ENCODE results near the gene UBL3. TPM values are rescaled to one million over a fixed set of nuclear protein-coding genes. Genes with fewer than 3 reads are reported as not detected.

UBL3 gene
- total RNA-seq, 2 experiments from 2014 or later: 17.3 to 17.8 TPM

GRCh38 chr13:29819143-29819542 lies 31.3 kb downstream of the UBL3 start:
- Mint-ChIP-seq H3K27me3 (no peaks in the 10 kb centered on the region), H3K9me3 (no peaks in the 10 kb centered on the region), H3K4me3 (no peak overlapping the region), H3K27ac (no peak overlapping the region), H3K36me3 (ENCODE audit: low read depth) (peaks cover 2% of the 10 kb centered on the region), H3K4me1 (peaks cover 20% of the 10 kb centered on the region)
- POLR2A ChIA-PET: no interaction called here
- CTCF ChIA-PET: interaction anchor here (1.3 kb wide), 1 partner anchor 28 kb away, joined by 3 read pairs; no protein-coding TSS in a partner anchor
- DNase-seq: no peak

- H3K27ac Mint-ChIP-seq: peak overlapping the region; percentile 3
- DNase-seq: no peak
- peaks cover 2% of the 10 kb centered on the region for H3K36me3 Mint-ChIP-seq (ENCODE audit: low read depth)
- ChIA-PET POLR2A (interaction anchor here (0.6 to 1.0 kb wide), 2 partner anchors 118 to 265 kb away, joined by 3 to 4 read pairs; no protein-coding TSS in a partner anchor), CTCF (no interaction called here)
- H3K9me3 Mint-ChIP-seq: no peaks in the 10 kb centered on the region
- H3K4me3 Mint-ChIP-seq: no peak overlapping the region
- peaks cover 20% of the 10 kb centered on the region for H3K4me1 Mint-ChIP-seq
- no peaks in the 10 kb centered on the region for H3K27me3 Mint-ChIP-seq
These were observed 32.6 kb downstream of the UBL3 start for GRCh38 chr13:29817604-29818378.

GRCh38 chr13:29816715-29817114 lies 33.7 kb downstream of the UBL3 start:
- ChIA-PET CTCF (no interaction called here), POLR2A (no interaction called here)
- Mint-ChIP-seq H3K4me3 (no peak overlapping the region), H3K4me1 (peaks cover 20% of the 10 kb centered on the region), H3K9me3 (no peaks in the 10 kb centered on the region), H3K36me3 (ENCODE audit: low read depth) (peaks cover 2% of the 10 kb centered on the region), H3K27ac (no peak overlapping the region), H3K27me3 (no peaks in the 10 kb centered on the region)
- DNase-seq: no peak

- ChIA-PET POLR2A (no interaction called here), CTCF (interaction anchor here (1.4 kb wide), 1 partner anchor 300 kb away, joined by 3 read pairs; no protein-coding TSS in a partner anchor)
- Mint-ChIP-seq H3K4me1 (peaks cover 20% of the 10 kb centered on the region), H3K27me3 (no peaks in the 10 kb centered on the region), H3K9me3 (no peaks in the 10 kb centered on the region), H3K27ac (no peak overlapping the region), H3K36me3 (ENCODE audit: low read depth) (no peaks in the 10 kb centered on the region), H3K4me3 (no peak overlapping the region)
- DNase-seq: no peak
These were observed 35.1 kb downstream of the UBL3 start for GRCh38 chr13:29815336-29815735.

- DNase-seq: no peak
- ChIA-PET POLR2A (interaction anchor here (1.5 kb wide), 1 partner anchor 10 kb away, joined by 3 read pairs; no protein-coding TSS in a partner anchor), CTCF (no interaction called here)
- Mint-ChIP-seq H3K4me3 (no peak overlapping the region), H3K27ac (no peak overlapping the region), H3K36me3 (ENCODE audit: low read depth) (no peaks in the 10 kb centered on the region), H3K9me3 (no peaks in the 10 kb centered on the region), H3K4me1 (peaks cover 3% of the 10 kb centered on the region), H3K27me3 (no peaks in the 10 kb centered on the region)
These were observed 39.5 kb downstream of the UBL3 start for GRCh38 chr13:29810898-29811297.

GRCh38 chr13:29810145-29810742 lies 40.2 kb downstream of the UBL3 start:
- Mint-ChIP-seq H3K4me3 (no peak overlapping the region), H3K27ac (no peak overlapping the region), H3K36me3 (ENCODE audit: low read depth) (no peaks in the 10 kb centered on the region), H3K4me1 (peaks cover 3% of the 10 kb centered on the region), H3K27me3 (no peaks in the 10 kb centered on the region), H3K9me3 (no peaks in the 10 kb centered on the region)
- ChIA-PET POLR2A (interaction anchor here (1.5 kb wide), 1 partner anchor 9 kb away, joined by 3 read pairs; no protein-coding TSS in a partner anchor), CTCF (no interaction called here)
- no peak for DNase-seq

GRCh38 chr13:29808264-29808663 lies 42.2 kb downstream of the UBL3 start:
- ChIA-PET POLR2A (no interaction called here), CTCF (interaction anchor here (0.8 to 1.6 kb wide), 2 partner anchors 301 to 307 kb away, joined by 3 to 4 read pairs; no protein-coding TSS in a partner anchor)

GRCh38 chr13:29805994-29806979 lies 44.1 kb downstream of the UBL3 start:
- no peak overlapping the region for H3K27ac Mint-ChIP-seq
- CTCF ChIA-PET: interaction anchor here (1.1 to 1.6 kb wide), 2 partner anchors 117 to 309 kb away, joined by 3 to 4 read pairs; no protein-coding TSS in a partner anchor
- H3K27me3 Mint-ChIP-seq: no peaks in the 10 kb centered on the region
- no peaks in the 10 kb centered on the region for H3K36me3 Mint-ChIP-seq (ENCODE audit: low read depth)
- H3K4me1 Mint-ChIP-seq: peaks cover 3% of the 10 kb centered on the region
- no peaks in the 10 kb centered on the region for H3K9me3 Mint-ChIP-seq
- H3K4me3 Mint-ChIP-seq: no peak overlapping the region
- POLR2A ChIA-PET: interaction anchor here (1.0 kb wide), 2 partner anchors 23 to 43 kb away, joined by 3 to 4 read pairs; no protein-coding TSS in a partner anchor
- no peak for DNase-seq

More at GRCh38 chr13:29808264-29808663, 42.2 kb downstream of the UBL3 start:
- Mint-ChIP-seq H3K4me1 (peaks cover 3% of the 10 kb centered on the region), H3K27me3 (no peaks in the 10 kb centered on the region), H3K27ac (no peak overlapping the region), H3K36me3 (ENCODE audit: low read depth) (no peaks in the 10 kb centered on the region), H3K4me3 (no peak overlapping the region), H3K9me3 (no peaks in the 10 kb centered on the region)
- DNase-seq: no peak

GRCh38 chr13:29803221-29803620 lies 47.2 kb downstream of the UBL3 start:
- Mint-ChIP-seq H3K9me3 (no peaks in the 10 kb centered on the region), H3K27me3 (no peaks in the 10 kb centered on the region), H3K27ac (no peak overlapping the region), H3K36me3 (ENCODE audit: low read depth) (no peaks in the 10 kb centered on the region), H3K4me3 (no peak overlapping the region), H3K4me1 (peaks cover 6% of the 10 kb centered on the region)
- POLR2A ChIA-PET: no interaction called here
- CTCF ChIA-PET: interaction anchor here (2.0 kb wide), 1 partner anchor 311 kb away, joined by 7 read pairs; no protein-coding TSS in a partner anchor
- DNase-seq: no peak

- peaks cover 6% of the 10 kb centered on the region for H3K4me1 Mint-ChIP-seq
- no peaks in the 10 kb centered on the region for H3K27me3 Mint-ChIP-seq
- no peaks in the 10 kb centered on the region for H3K9me3 Mint-ChIP-seq
- DNase-seq: no peak
- ChIA-PET POLR2A (no interaction called here), CTCF (interaction anchor here (2.0 kb wide), 1 partner anchor 312 kb away, joined by 7 read pairs; no protein-coding TSS in a partner anchor)
- H3K36me3 Mint-ChIP-seq (ENCODE audit: low read depth): no peaks in the 10 kb centered on the region
- no peak overlapping the region for H3K4me3 Mint-ChIP-seq
- H3K27ac Mint-ChIP-seq: no peak overlapping the region
These were observed 47.8 kb downstream of the UBL3 start for GRCh38 chr13:29802621-29803020.

- Mint-ChIP-seq H3K36me3 (ENCODE audit: low read depth) (no peaks in the 10 kb centered on the region), H3K27me3 (no peaks in the 10 kb centered on the region), H3K27ac (no peak overlapping the region), H3K9me3 (no peaks in the 10 kb centered on the region), H3K4me3 (no peak overlapping the region), H3K4me1 (peaks cover 6% of the 10 kb centered on the region)
- CTCF ChIA-PET: no interaction called here
- no peak for DNase-seq
- POLR2A ChIA-PET: interaction anchor here (1.6 kb wide), 1 partner anchor 9 kb away, joined by 3 read pairs; no protein-coding TSS in a partner anchor
These were observed 48.6 kb downstream of the UBL3 start for GRCh38 chr13:29801737-29802305.

GRCh38 chr13:29801102-29801501 lies 49.3 kb downstream of the UBL3 start:
- ChIA-PET CTCF (no interaction called here), POLR2A (interaction anchor here (1.6 kb wide), 1 partner anchor 10 kb away, joined by 3 read pairs; no protein-coding TSS in a partner anchor)
- Mint-ChIP-seq H3K27me3 (no peaks in the 10 kb centered on the region), H3K4me3 (no peak overlapping the region), H3K27ac (no peak overlapping the region), H3K9me3 (no peaks in the 10 kb centered on the region), H3K4me1 (peaks cover 3% of the 10 kb centered on the region), H3K36me3 (ENCODE audit: low read depth) (no peaks in the 10 kb centered on the region)
- DNase-seq: no peak

Measured in activated CD4-positive, alpha-beta memory T cell treated with anti-CD3 and anti-CD28 coated beads, Interleukin-2, amount 10 ng/mL, durations not matched to agents 7 days and 5 days (primary cell).